Stimulated activated CD8-positive, alpha-beta memory T cell treated with anti-CD3 and anti-CD28 coated beads, Interleukin-4, amount 100 ng/mL, for 24 hours (primary cell): ENCODE data around the gene CNIH3.

Experiments
- DNase-seq: peaks from one replicate; pipeline ENCODE4 v3.0.0-alpha.2; 2020; ENCODE audit warnings: low read depth

CNIH3 gene

DNA sequence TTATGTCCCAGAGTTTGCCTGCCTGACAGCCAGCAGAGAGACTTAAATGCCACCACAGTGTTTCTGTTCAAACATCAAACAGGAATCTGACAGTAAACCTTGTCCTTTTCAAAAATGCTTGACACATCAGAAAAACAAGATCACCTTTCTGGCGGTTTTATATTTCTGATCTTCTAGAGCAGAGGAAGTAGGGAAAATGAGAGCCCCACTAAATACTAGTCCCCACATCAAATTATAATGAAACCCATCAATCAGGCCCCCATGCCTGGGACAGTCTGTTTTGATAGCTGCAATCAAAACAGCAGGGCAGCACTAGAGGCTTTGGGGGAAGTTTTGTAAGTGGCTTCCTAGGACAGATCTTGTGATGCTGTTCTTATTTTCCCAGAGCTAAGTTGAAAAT lies 129.3 kb downstream of the CNIH3 start:
- no peak for DNase-seq

DNA sequence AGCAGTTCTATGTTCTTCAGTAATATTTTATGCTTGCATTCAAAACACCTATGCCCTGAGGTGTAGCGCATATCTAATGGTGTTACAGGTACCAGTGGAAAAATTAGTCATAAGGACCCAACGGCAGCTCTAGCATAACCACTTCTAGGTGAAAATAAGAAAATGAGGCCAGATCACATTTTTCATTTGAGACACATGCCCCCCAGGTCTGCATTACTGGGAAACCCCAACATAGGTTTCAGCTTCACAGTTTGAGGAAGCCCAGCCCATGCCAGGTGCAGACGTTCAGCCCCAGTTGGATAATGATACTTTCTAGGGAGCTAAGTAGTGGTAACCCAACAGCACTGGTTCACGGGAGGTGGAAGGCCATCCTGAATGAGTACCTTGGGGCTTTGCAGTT lies 129.8 kb downstream of the CNIH3 start:
- DNase-seq = no peak

DNA sequence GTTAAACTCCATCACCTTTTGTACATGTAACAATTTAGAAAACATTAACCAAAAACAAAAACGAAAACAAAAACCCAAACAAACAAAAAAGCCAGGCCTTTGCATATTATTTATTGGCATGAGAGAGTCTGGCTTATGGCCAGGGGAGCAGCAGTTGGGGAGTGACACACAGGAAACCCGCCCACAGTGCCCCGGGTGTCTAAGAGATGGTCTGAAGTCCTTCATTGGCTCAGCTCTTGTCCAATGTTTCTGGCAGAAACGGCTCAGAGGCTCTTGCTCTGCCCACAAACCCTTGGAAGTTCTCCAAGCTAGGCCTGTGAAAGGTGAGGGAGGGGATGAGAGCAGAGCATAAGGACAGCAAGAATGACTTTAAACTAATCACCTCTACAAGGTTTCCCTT lies 131.5 kb downstream of the CNIH3 start:
- DNase-seq = peak; percentile 4

DNA sequence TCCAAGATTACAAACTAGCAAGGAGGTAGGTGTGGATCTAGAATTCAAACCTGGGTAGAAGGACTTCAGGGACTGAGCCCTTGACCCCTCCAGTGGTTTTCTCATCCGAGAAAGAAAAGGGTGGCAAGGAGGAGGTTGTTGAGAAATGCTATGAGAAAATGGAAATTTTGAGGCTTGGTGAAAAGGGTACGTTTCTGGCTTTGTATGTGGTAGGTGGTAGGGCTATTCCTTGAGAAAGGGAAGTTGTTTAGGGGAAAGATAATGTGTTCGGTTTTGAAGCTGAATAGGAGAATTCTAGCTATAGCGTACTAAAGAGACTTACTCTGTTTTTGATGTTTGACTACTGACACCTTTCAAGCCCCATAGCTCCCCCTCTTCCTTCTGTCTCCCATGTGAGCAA lies 133.8 kb downstream of the CNIH3 start:
- no peak for DNase-seq

DNA sequence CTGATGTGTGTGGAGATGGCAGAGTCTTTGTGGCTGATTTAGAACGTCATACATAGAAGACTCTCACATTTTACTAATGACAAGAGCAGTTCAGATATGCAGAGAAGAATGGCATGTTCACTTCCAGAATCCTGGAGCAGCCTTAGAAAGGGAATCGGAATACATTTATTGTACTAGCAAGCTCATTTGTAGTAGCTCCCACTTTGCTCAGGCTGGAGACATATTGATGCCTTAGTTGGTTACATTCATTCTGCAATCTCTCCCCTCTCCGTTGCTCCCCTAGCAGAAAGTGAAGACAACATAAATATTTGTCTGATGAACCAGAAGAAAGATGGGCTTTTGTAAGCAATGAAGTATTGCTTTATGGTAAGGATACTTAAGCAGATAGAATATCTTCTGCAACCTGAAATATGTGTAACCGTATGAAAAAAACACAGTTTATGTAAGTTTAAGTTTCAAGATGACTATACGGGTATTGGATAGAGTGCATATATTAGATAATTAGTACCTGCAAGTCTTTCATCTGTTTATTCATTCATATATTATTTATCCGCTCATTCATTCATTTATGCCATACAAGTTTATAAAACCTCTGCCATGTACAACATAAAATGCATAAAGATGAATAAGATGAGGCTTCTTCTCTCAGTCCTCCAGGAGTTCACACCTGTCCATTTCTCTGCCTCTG lies 135.7 kb downstream of the CNIH3 start:
- no peak for DNase-seq

DNA sequence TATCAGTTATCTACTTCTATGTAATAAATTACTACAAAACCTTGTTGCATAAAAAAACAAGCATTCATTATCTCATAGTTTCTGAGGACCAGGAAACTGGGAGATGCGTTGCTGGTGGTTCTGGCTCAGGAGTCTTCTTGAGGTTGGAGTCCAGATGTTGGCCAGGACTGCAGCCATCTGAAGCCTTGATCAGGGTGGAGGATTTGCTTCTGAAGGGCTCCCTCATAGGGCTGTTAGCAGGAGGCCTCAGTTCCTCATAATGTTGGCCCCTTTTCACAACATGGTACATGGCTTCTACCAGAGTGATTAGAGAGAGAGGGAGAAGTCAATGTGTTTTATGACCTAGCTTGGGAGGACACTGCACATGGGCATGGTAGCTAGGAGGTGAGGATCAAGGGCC lies 137.4 kb downstream of the CNIH3 start:
- no peak for DNase-seq

DNA sequence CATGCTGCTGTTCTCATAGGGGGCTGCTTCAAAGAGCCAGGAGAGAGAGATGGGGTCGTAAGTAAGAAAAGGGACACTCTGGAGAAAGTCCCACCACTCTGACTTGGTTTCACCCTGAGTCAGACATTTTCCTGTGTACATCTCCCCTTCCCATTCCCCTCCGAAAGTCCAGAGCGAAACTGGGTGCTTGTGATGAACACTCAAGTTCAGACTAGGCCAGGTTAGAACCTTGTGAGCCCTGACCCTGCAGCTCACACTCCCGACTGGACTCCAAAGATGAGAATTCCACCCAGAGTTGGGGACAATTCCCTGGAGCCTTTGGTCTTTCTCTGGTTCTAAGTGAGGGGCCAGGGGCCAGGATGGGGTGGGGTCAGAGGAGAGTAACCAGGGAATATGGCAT lies 139.5 kb downstream of the CNIH3 start:
- DNase-seq = no peak

DNA sequence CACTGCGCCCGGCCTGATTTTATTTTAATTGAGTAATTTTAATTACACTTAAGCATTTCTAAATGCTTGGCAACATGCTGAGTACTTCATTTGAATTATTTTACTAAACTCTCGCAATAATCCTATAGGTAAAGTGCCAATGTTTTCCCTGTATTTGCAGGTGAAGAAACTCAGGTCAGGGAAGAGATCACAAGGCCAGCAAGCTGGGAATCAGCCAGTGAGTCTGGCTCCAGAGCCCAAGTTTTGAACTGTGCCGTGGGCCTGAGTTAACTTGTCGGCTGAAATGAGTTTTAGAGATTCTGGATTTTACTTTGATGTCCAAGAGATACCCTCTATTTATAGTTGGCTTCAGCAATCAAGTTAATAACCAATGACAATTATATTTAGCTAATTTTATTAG lies 141.4 kb downstream of the CNIH3 start:
- DNase-seq = no peak

DNA sequence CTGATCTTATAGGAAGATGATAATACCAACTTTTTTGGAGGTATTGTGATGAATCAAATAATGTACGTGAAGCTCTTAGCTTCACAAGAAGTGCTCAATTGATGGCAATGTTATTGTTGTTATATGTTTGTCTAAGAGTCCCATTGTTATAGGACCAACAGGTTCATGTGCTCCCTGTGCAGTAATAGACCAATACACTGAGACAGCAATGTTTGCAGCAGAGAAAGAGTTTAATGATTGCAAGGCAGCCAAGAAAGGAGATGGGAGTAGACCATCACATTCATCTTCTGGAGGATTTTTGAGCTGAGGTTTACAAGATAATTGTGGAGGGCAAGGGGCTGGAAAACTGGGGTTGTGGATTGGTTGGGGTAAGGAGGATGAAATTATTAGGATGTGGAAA lies 143.0 kb downstream of the CNIH3 start:
- no peak for DNase-seq

DNA sequence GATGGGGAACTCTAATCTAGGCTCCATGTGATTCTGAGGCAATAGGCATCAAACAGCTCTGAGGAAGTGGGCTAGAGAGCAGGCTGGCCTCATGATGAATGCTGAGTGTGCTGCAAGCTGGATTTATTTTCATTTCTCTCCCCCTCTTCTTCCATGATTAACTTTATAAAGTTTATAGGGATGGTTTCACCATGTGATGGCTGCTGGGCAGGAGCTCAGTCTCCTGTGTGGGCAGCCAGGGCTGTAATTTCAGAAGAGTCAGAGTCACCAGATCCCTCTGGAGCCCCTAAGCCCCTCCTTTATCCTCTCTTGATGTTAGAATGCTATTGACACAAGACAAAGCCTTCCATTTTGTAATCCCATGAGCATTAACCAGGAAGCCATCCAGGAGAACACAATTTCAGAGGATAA lies 143.6 kb downstream of the CNIH3 start:
- no peak for DNase-seq

DNA sequence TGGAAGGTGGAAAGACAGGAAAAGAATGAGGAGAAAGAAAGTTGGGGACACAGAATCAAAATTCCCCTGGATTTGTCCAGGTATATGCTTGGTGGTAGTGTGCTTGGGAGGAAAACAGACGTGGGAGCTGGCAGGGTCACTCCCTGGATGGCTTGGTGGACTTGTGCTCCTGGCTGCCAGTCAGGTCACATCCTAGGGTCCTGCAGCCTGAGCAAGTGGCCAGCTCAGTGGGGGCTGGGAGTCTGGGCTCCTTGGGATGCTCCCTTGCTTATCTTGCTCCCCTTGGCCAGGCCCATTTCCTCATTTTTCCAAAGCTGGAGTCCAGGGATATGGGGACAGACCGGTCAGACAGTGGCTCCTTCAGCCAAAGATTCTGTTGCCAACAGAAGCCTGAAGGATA lies 144.0 kb downstream of the CNIH3 start:
- DNase-seq = no peak

DNA sequence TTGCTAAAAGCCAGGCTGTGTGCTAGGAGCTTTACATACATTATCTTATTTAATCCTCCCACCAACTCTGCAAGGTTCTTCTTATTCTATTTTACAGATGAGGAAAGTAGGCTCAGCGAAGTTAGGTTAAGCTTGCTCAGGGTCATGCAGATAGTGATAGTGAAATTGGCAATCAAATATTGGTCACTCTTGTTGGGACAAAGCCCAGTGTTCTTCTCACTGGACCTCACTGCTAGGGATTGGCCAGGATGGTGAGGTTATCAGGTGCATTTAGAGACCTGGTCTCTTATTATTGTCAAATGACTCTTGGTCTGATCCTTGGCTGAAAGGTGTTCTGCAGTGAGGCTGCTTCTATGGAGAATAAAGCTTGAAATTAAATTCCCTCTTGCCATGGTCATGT lies 145.1 kb downstream of the CNIH3 start:
- no peak for DNase-seq

DNA sequence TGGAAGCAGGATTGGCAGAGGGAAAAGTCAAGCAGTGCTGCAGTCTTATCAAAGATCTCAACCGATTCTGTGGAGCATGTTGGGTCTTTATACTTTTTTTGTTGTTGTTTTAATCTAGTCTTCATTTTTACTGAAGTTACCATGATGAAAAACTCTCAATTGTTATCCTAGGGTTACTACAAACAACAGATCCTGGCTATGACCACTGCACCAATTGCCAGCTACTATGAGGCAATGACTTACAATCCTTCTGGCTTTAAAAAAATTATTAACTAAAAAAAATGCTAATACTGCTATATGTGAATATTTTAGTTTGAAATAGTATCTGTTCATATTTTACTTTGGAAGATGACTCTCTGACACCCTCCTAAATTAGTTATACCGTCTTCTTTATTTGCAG lies 145.9 kb downstream of the CNIH3 start:
- no peak for DNase-seq

DNA sequence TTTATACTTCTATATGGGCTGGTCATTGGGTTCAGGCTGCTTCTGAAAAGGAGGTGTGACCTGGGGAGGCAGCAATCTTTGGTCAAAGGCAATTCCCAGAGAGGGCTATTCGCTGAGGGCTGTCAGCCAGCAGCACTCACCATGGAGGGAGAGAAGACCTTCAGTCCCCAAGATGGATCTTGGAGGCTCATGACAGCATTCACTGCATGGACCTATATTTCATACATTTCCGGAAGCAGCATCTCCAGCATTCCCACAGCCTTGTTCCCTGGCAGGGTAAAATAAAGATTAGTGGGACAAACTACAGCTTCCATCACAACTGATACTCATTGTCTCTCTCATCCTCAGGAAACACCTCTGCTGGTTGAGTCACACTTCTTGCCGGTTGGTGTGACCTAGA lies 146.6 kb downstream of the CNIH3 start:
- DNase-seq = no peak

DNA sequence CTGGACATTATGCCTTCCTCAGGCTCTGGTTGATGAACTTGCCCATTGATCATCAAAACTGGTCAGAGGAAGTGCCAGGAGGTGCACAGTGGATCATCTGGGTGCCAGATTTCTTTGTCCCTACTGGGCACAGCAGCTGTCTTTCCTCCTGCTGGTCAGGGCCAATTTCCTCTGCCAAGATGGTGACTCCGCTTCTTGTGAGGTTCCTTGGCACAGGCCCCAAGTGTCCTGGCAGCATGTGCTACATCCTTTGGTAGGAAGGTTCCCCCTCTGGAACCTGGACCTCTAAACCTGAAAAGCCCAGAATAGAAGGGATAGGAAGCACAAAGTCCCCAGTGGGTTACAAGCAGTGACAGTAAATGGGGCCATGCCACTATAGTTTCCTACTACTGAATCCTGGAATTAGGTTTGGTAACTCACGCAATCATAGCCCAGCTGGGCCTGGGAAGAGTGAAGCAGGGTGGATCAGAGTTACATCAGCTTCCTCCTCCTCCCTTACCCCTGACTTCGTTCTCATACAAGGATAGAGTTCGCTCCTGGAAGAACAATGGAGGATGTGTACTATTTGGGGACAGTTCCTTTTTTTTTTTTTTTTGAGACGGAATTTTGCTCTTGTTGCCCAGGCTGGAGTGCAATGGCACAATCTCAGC lies 147.1 kb downstream of the CNIH3 start:
- DNase-seq = no peak

DNA sequence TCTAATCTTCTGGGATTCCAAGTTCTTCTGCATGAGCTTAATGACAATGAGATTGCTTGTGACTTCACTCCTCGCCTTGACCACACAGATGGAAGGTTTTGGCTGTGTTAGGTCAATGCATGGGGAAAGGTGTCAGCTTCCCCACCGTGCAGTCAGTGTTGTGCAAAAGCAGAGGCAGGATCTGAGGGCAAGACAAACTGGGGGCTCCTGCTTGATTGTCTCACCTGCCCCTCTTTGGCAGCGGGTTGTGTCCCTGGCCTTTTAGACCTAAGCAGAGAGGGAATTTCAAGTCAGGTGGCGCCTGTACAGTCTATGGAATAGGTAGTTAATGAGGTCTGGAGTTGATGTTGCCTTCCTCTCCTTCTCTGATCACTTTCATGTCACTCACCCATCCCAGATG lies 150.1 kb downstream of the CNIH3 start:
- no peak for DNase-seq

DNA sequence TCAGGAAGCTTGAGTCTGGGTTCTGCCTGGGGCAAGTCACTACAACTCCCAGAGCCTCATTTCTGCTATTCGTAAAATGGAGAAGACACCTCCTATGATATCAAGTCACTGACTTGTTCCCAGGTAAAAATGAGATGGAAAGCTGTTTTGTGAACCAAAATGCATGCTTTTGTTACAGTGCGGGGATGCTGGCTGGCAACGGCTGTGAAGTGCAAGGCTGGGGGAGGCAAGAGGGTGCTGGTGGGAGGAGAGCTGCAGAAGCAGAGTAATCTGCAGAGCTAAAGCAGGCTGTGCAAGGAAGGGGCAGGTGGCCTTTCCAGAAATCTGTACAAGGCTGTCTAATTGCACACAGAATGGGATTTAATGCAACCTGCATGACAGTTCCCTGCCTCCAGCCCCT lies 150.9 kb downstream of the CNIH3 start:
- DNase-seq = no peak

DNA sequence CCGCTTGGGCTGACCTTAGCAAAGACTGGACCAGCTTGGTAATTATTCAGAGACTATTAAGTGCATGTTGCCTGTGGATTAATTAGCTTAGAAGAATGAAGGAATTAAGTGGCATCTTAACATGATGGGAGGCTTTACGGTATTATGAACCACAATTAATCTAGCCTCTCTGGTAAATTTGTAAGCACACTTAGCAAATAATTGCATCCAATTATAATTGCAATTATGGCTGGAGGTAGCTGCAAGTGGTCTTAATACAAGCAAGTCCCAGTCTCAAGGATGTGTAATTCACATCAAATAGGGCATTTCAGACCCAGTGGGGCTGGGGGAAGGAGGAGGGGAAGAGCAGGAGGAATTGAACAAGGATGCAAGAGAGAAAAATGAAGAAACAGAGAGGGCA lies 151.6 kb downstream of the CNIH3 start:
- no peak for DNase-seq

DNA sequence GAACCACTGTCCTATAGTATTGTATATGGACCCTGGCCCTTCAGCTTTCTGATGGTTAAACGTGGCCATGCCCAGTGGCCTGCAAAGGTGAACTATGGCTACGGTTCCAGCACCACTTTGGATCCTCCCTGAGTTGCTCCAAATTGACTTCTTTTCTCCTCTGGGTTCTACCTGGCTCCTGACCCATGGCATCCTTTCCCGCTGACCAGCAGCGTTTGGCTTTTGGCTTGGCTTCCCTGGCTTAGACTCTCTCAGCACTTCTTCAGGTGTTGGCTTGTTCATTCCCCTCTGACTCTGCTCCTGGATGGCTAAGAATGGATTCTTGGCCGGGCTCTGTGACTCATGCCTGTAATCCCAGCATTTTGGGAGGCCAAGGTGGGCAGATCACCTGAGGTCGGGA lies 152.9 kb downstream of the CNIH3 start:
- DNase-seq = no peak

DNA sequence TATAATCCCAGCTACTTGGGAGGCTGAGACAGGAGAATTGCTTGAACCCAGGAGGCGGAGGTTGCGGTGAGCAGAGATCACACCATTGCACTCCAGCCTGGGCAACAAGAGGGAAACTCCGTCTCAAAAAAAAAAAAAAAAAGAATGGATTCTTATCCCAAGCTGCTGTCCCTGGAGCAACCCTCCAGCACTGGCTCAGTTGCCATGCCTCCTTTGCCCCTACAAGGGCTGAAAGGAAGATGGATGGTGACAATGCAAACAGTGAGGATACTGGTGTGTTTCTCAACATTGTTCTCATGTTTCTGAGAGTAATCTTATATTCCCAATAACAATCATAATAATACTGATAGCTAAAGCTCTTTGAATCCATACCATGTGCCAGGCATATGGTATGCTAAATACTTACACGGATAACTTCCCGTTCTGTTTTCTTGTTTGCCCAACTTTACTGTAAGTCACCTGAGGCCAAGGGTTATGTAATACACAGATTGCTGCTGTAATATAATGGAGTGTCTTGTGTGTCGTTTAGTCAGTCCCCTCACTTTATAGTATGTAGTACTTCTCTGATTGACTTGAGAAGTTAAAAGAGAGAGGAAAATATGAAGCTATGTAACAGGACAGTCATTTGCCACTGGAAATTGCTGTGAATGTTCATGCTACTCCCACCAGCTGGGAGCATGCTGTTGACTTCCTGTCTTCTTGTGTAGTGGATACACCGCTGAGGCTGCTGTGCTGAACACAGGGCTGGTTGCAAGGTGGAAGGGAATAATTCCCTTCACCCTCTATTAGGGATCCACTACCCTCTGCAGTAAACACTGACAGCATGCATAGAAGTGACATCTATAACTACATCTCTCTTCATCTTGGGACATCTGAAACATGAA lies 153.6 kb downstream of the CNIH3 start:
- no peak for DNase-seq

DNA sequence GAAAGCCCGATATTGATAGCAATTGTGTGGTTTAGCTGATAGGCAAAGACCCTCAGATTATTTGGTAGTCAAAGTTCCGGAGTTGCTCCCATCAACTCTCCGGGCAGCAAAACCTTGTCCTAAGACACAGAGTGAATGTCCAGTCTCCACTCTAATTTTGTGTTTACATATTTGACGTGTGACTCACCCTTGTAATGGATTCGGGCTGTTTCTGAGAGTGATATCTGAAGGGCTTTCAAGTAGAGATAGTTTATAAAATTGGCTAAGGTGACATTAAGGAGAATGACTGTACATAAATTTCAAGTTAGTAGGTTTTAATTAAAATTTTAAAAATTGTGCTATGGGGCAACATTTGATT lies 154.2 kb downstream of the CNIH3 start:
- no peak for DNase-seq

DNA sequence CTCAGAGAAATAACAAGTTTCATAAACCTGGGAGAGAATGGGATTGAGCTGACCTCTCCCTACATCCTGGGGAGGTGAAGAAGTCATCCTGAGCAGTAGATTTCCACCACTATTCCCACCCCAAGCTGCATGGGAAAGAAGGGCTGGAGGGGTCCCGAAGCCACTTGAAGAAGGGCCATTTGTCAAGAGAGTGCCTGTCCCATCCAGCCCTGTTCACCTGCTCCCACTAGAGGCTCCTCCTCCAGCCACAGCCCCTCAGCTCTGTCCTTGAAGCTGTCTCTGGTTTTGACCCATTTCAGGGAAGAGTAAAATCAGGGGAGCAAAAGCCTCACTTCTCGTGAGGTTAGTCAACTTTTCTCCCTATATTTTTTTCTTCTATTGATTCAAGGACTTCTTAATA lies 157.5 kb downstream of the CNIH3 start:
- DNase-seq = no peak

DNA sequence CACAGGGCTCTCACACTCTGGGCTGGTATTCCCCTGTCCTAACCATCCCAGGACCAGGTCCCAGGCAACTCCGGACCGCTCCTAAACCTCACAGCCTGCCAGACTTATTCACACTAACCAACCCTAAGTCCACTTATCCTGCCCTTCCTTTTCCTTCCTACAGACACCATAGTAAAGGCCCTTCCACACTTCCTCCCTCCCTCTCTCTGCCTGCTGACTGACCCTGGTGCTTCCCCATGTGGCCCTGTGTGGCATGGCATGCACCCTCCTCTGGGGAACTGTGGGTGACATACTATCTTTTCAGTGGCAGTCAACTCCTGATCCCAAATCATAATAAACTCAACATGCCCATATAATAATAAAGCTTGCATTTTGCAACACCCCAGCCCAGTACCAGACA lies 158.3 kb downstream of the CNIH3 start:
- no peak for DNase-seq
